ENCODE results near the gene ACADSB. TPM values are rescaled to one million over a fixed set of nuclear protein-coding genes. Genes with fewer than 3 reads are reported as not detected.

The ACADSB gene
- total RNA-seq, 2 experiments from 2014 or later, result 24.2 to 26.2 TPM

GRCh38 chr10:123013456-123014419, 4.9 kb downstream of the ACADSB start:
- no peak overlapping the region for H3K4me3 Mint-ChIP-seq

GRCh38 chr10:123014772-123015171, 6.0 kb downstream of the ACADSB start:
- Mint-ChIP-seq H3K27me3 (no peaks in the 10 kb centered on the region), H3K36me3 (peaks cover 6% of the 10 kb centered on the region), H3K27ac (no peak overlapping the region), H3K4me1 (peaks cover 9% of the 10 kb centered on the region), H3K4me3 (no peak overlapping the region), H3K9me3 (no peaks in the 10 kb centered on the region)
- ATAC-seq (ENCODE audit: low read depth), result no peak
- DNase-seq, result no peak
- POLR2A ChIA-PET, result no interaction called here

More at GRCh38 chr10:123013456-123014419, 4.9 kb downstream of the ACADSB start:
- H3K4me1 Mint-ChIP-seq, result peaks cover 11% of the 10 kb centered on the region
- DNase-seq, result no peak
- peaks cover 6% of the 10 kb centered on the region for H3K36me3 Mint-ChIP-seq
- ATAC-seq (ENCODE audit: low read depth), result no peak
- no peak overlapping the region for H3K27ac Mint-ChIP-seq
- POLR2A ChIA-PET, result no interaction called here
- H3K9me3 Mint-ChIP-seq, result no peaks in the 10 kb centered on the region
- H3K27me3 Mint-ChIP-seq, result no peaks in the 10 kb centered on the region

- no peak for ATAC-seq (ENCODE audit: low read depth)
- no peaks in the 10 kb centered on the region for H3K4me1 Mint-ChIP-seq
- H3K4me3 Mint-ChIP-seq, result no peak overlapping the region
- H3K27ac Mint-ChIP-seq, result no peak overlapping the region
- DNase-seq, result no peak
- H3K9me3 Mint-ChIP-seq, result no peaks in the 10 kb centered on the region
- peaks cover 6% of the 10 kb centered on the region for H3K36me3 Mint-ChIP-seq
- no peaks in the 10 kb centered on the region for H3K27me3 Mint-ChIP-seq
- POLR2A ChIA-PET, result no interaction called here
Measured at GRCh38 chr10:123016228-123016627, 7.4 kb downstream of the ACADSB start.

- Mint-ChIP-seq H3K27ac (no peak overlapping the region), H3K27me3 (no peaks in the 10 kb centered on the region), H3K36me3 (peaks cover 1% of the 10 kb centered on the region), H3K4me1 (no peaks in the 10 kb centered on the region), H3K4me3 (no peak overlapping the region), H3K9me3 (no peaks in the 10 kb centered on the region)
- DNase-seq, result no peak
- POLR2A ChIA-PET, result no interaction called here
- no peak for ATAC-seq (ENCODE audit: low read depth)
Measured at GRCh38 chr10:123017421-123018165, 8.8 kb downstream of the ACADSB start.

- POLR2A ChIA-PET, result no interaction called here
- no peaks in the 10 kb centered on the region for H3K4me1 Mint-ChIP-seq
Measured at GRCh38 chr10:123018531-123018930, 9.7 kb downstream of the ACADSB start.

GRCh38 chr10:123019264-123019663, 10.5 kb downstream of the ACADSB start:
- DNase-seq (no peak), ATAC-seq (ENCODE audit: low read depth) (no peak)
- H3K4me1 Mint-ChIP-seq, result peaks cover 3% of the 10 kb centered on the region
- H3K9me3 Mint-ChIP-seq, result no peaks in the 10 kb centered on the region
- POLR2A ChIA-PET, result no interaction called here
- no peak overlapping the region for H3K4me3 Mint-ChIP-seq
- H3K36me3 Mint-ChIP-seq, result peaks cover 1% of the 10 kb centered on the region
- H3K27me3 Mint-ChIP-seq, result no peaks in the 10 kb centered on the region
- no peak overlapping the region for H3K27ac Mint-ChIP-seq

More at GRCh38 chr10:123018531-123018930, 9.7 kb downstream of the ACADSB start:
- Mint-ChIP-seq H3K27ac (no peak overlapping the region), H3K36me3 (peaks cover 1% of the 10 kb centered on the region), H3K27me3 (no peaks in the 10 kb centered on the region), H3K9me3 (no peaks in the 10 kb centered on the region), H3K4me3 (no peak overlapping the region)
- no peak for ATAC-seq (ENCODE audit: low read depth)
- no peak for DNase-seq

GRCh38 chr10:123019941-123020703, 11.3 kb downstream of the ACADSB start:
- peaks cover 5% of the 10 kb centered on the region for H3K4me1 Mint-ChIP-seq
- no peak overlapping the region for H3K4me3 Mint-ChIP-seq
- no peak for DNase-seq
- no peaks in the 10 kb centered on the region for H3K27me3 Mint-ChIP-seq
- POLR2A ChIA-PET, result no interaction called here
- H3K27ac Mint-ChIP-seq, result no peak overlapping the region
- H3K9me3 Mint-ChIP-seq, result no peaks in the 10 kb centered on the region
- H3K36me3 Mint-ChIP-seq, result peaks cover 1% of the 10 kb centered on the region
- ATAC-seq (ENCODE audit: low read depth), result no peak

GRCh38 chr10:123021517-123021916, 12.7 kb downstream of the ACADSB start:
- no peak for DNase-seq
- H3K4me1 Mint-ChIP-seq, result peaks cover 5% of the 10 kb centered on the region
- H3K27me3 Mint-ChIP-seq, result no peaks in the 10 kb centered on the region
- no peaks in the 10 kb centered on the region for H3K9me3 Mint-ChIP-seq
- H3K36me3 Mint-ChIP-seq, result no peaks in the 10 kb centered on the region
- no peak for ATAC-seq (ENCODE audit: low read depth)
- POLR2A ChIA-PET, result no interaction called here
- no peak overlapping the region for H3K27ac Mint-ChIP-seq
- no peak overlapping the region for H3K4me3 Mint-ChIP-seq

GRCh38 chr10:123024540-123024939, 15.7 kb downstream of the ACADSB start:
- H3K4me1 Mint-ChIP-seq, result peaks cover 5% of the 10 kb centered on the region
- no peaks in the 10 kb centered on the region for H3K36me3 Mint-ChIP-seq
- no peak for DNase-seq
- no peak overlapping the region for H3K4me3 Mint-ChIP-seq
- no peak for ATAC-seq (ENCODE audit: low read depth)
- H3K9me3 Mint-ChIP-seq, result no peaks in the 10 kb centered on the region
- POLR2A ChIA-PET, result no interaction called here
- no peaks in the 10 kb centered on the region for H3K27me3 Mint-ChIP-seq
- no peak overlapping the region for H3K27ac Mint-ChIP-seq

GRCh38 chr10:123026302-123026701, 17.5 kb downstream of the ACADSB start:
- no peak for ATAC-seq (ENCODE audit: low read depth)
- H3K36me3 Mint-ChIP-seq, result no peaks in the 10 kb centered on the region
- H3K4me3 Mint-ChIP-seq, result no peak overlapping the region
- no peaks in the 10 kb centered on the region for H3K9me3 Mint-ChIP-seq
- DNase-seq, result no peak
- no peaks in the 10 kb centered on the region for H3K27me3 Mint-ChIP-seq
- POLR2A ChIA-PET, result no interaction called here
- H3K4me1 Mint-ChIP-seq, result peaks cover 5% of the 10 kb centered on the region
- no peak overlapping the region for H3K27ac Mint-ChIP-seq

GRCh38 chr10:123027861-123028260, 19.1 kb downstream of the ACADSB start:
- Mint-ChIP-seq H3K36me3 (no peaks in the 10 kb centered on the region), H3K9me3 (no peaks in the 10 kb centered on the region), H3K27me3 (no peaks in the 10 kb centered on the region), H3K27ac (no peak overlapping the region), H3K4me1 (peaks cover 5% of the 10 kb centered on the region), H3K4me3 (no peak overlapping the region)
- POLR2A ChIA-PET, result no interaction called here
- no peak for ATAC-seq (ENCODE audit: low read depth)
- no peak for DNase-seq

- no peaks in the 10 kb centered on the region for H3K9me3 Mint-ChIP-seq
- H3K36me3 Mint-ChIP-seq, result peaks cover 4% of the 10 kb centered on the region
- no peak overlapping the region for H3K27ac Mint-ChIP-seq
- H3K27me3 Mint-ChIP-seq, result no peaks in the 10 kb centered on the region
- H3K4me3 Mint-ChIP-seq, result no peak overlapping the region
- POLR2A ChIA-PET, result no interaction called here
- DNase-seq, result no peak
- no peaks in the 10 kb centered on the region for H3K4me1 Mint-ChIP-seq
- no peak for ATAC-seq (ENCODE audit: low read depth)
Measured at GRCh38 chr10:123031124-123031523, 22.3 kb downstream of the ACADSB start.

GRCh38 chr10:123034332-123034731, 25.5 kb downstream of the ACADSB start:
- no peak overlapping the region for H3K4me3 Mint-ChIP-seq
- H3K27me3 Mint-ChIP-seq, result no peaks in the 10 kb centered on the region
- no peak overlapping the region for H3K27ac Mint-ChIP-seq
- ATAC-seq (ENCODE audit: low read depth), result no peak
- DNase-seq, result no peak
- H3K4me1 Mint-ChIP-seq, result peaks cover 3% of the 10 kb centered on the region
- peaks cover 6% of the 10 kb centered on the region for H3K36me3 Mint-ChIP-seq
- POLR2A ChIA-PET, result no interaction called here
- no peaks in the 10 kb centered on the region for H3K9me3 Mint-ChIP-seq

Data from activated naive CD8-positive, alpha-beta T cell treated with anti-CD3 and anti-CD28 coated beads, Interleukin-2, amount 10 ng/mL, durations not matched to agents 7 days and 5 days (primary cell).